ENCODE results near the gene COL5A2.

COL5A2 gene

GRCh38 chr2:189125195-189125594 lies 54.4 kb downstream of the COL5A2 start:
- Histone ChIP-seq H3K79me2 (ENCODE audit: insufficient read depth, low read length) (no peaks in the 10 kb centered on the region), H2AFZ (ENCODE audit: low read length) (no peak overlapping the region), H3K27me3 (ENCODE audit: insufficient read depth, low read length, poor library complexity, severe bottlenecking) (no peaks in the 10 kb centered on the region), H3K9me3 (ENCODE audit: insufficient read depth, low read depth, low read length) (no peaks in the 10 kb centered on the region), H3K4me3 (ENCODE audit: low read length, poor library complexity, severe bottlenecking) (no peak overlapping the region), H3F3A (ENCODE audit: low read depth) (no peaks in the 10 kb centered on the region), H3K4me1 (ENCODE audit: insufficient read depth, low read length, poor library complexity, severe bottlenecking) (no peaks in the 10 kb centered on the region), H3K4me2 (ENCODE audit: low read depth, low read length, poor library complexity, severe bottlenecking) (no peak overlapping the region), H4K20me1 (ENCODE audit: insufficient read depth, low read length, poor library complexity, severe bottlenecking) (no peaks in the 10 kb centered on the region), H3K36me3 (ENCODE audit: insufficient read depth, low read length) (no peaks in the 10 kb centered on the region), H3K9me2 (replicated peaks; ENCODE audit: low read depth, low read length) (no peaks in the 10 kb centered on the region), H3K9ac (ENCODE audit: low read depth, low read length, poor library complexity, severe bottlenecking) (no peak overlapping the region)
- no peak for TF ChIP-seq EZH2phosphoT487 (IDR thresholded peaks at IDR 0.05; ENCODE audit: borderline replicate concordance)
- TF ChIP-seq CTCF (conservative IDR thresholded peaks at IDR 0.05; ENCODE audit: low read length), result no peak

- Histone ChIP-seq H3K9me3 (ENCODE audit: insufficient read depth, low read depth, low read length) (no peaks in the 10 kb centered on the region), H4K20me1 (ENCODE audit: insufficient read depth, low read length, poor library complexity, severe bottlenecking) (no peaks in the 10 kb centered on the region), H3K36me3 (ENCODE audit: insufficient read depth, low read length) (no peaks in the 10 kb centered on the region), H2AFZ (ENCODE audit: low read length) (no peak overlapping the region), H3K9me2 (replicated peaks; ENCODE audit: low read depth, low read length) (no peaks in the 10 kb centered on the region), H3K4me2 (ENCODE audit: low read depth, low read length, poor library complexity, severe bottlenecking) (no peak overlapping the region), H3K79me2 (ENCODE audit: insufficient read depth, low read length) (no peaks in the 10 kb centered on the region), H3K4me1 (ENCODE audit: insufficient read depth, low read length, poor library complexity, severe bottlenecking) (no peaks in the 10 kb centered on the region), H3K4me3 (ENCODE audit: low read length, poor library complexity, severe bottlenecking) (no peak overlapping the region), H3F3A (ENCODE audit: low read depth) (no peaks in the 10 kb centered on the region), H3K27me3 (ENCODE audit: insufficient read depth, low read length, poor library complexity, severe bottlenecking) (no peaks in the 10 kb centered on the region), H3K9ac (ENCODE audit: low read depth, low read length, poor library complexity, severe bottlenecking) (no peak overlapping the region)
- TF ChIP-seq CTCF (conservative IDR thresholded peaks at IDR 0.05; ENCODE audit: low read length) (no peak), EZH2phosphoT487 (IDR thresholded peaks at IDR 0.05; ENCODE audit: borderline replicate concordance) (no peak)
These were observed 55.4 kb downstream of the COL5A2 start for GRCh38 chr2:189124175-189124574.

- Histone ChIP-seq H3K79me2 (ENCODE audit: insufficient read depth, low read length) (no peaks in the 10 kb centered on the region), H3F3A (ENCODE audit: low read depth) (no peaks in the 10 kb centered on the region), H3K9me3 (ENCODE audit: insufficient read depth, low read depth, low read length) (no peaks in the 10 kb centered on the region), H3K4me3 (ENCODE audit: low read length, poor library complexity, severe bottlenecking) (no peak overlapping the region), H3K27me3 (ENCODE audit: insufficient read depth, low read length, poor library complexity, severe bottlenecking) (no peaks in the 10 kb centered on the region), H3K9me2 (replicated peaks; ENCODE audit: low read depth, low read length) (no peaks in the 10 kb centered on the region), H2AFZ (ENCODE audit: low read length) (no peak overlapping the region), H4K20me1 (ENCODE audit: insufficient read depth, low read length, poor library complexity, severe bottlenecking) (no peaks in the 10 kb centered on the region), H3K4me1 (ENCODE audit: insufficient read depth, low read length, poor library complexity, severe bottlenecking) (no peaks in the 10 kb centered on the region), H3K4me2 (ENCODE audit: low read depth, low read length, poor library complexity, severe bottlenecking) (no peak overlapping the region), H3K9ac (ENCODE audit: low read depth, low read length, poor library complexity, severe bottlenecking) (no peak overlapping the region), H3K36me3 (ENCODE audit: insufficient read depth, low read length) (no peaks in the 10 kb centered on the region)
- TF ChIP-seq EZH2phosphoT487 (IDR thresholded peaks at IDR 0.05; ENCODE audit: borderline replicate concordance), result no peak
- TF ChIP-seq CTCF (conservative IDR thresholded peaks at IDR 0.05; ENCODE audit: low read length), result no peak
These were observed 61.2 kb downstream of the COL5A2 start for GRCh38 chr2:189118386-189118785.
